Endothelial cell of umbilical vein (primary cell): ENCODE data around the gene ZDHHC9. TPM values are rescaled to one million over a fixed set of nuclear protein-coding genes. Genes with fewer than 3 reads are reported as not detected.

Experiments used
- BruUV-seq: library from RNA; stranded (reverse); fragments of 400-500 nt; replicated peaks from 2 replicates; lab custom pipeline; 2021; lab: Mats Ljungman, UMichigan
- CTCF ChIA-PET: fragments of 300-600, 350-600 bp; sonication (Branson Sonifier 250); formaldehyde crosslinking; loops from one replicate; lab custom pipeline; 2021; ENCODE audit warnings: antibody characterized with exemption, inconsistent platforms; lab: Charles Lee
- POLR2A ChIA-PET: fragments of 300-600, 350-600 bp; sonication (Branson Sonifier 250); formaldehyde crosslinking; loops from one replicate; lab custom pipeline; 2021; ENCODE audit warnings: antibody characterized with exemption, inconsistent platforms; lab: Charles Lee
- DNase-seq: peaks from one replicate; pipeline ENCODE4 v3.0.0-alpha.2; 2011; ENCODE audit warnings: low read depth, low spot score
- FAIRE-seq: peaks from 2 replicates; lab custom pipeline; 2011; peaks lifted over from hg19 to GRCh38; lab: Jason Lieb, UNC
- H2AFZ ChIP-seq: 2 replicates; pipeline ENCODE4 v1.6.0; 2012; ENCODE audit warnings: low read depth, low read length, control low read depth, inconsistent platforms
- H3K27ac ChIP-seq: 2 replicates; pipeline ENCODE4 v1.5.1; 2011; ENCODE audit warnings: low read depth, mild to moderate bottlenecking, control low read depth, low read length, moderate library complexity; ENCODE audit not compliant: insufficient read depth
- H3K27me3 ChIP-seq, 2 experiments: 2 replicates each; pipeline versions ENCODE4 v1.6.0 to v1.6.1; 2011; ENCODE audit warnings: low read length in 2 of 2, mixed read lengths in 1 of 2; ENCODE audit not compliant: control insufficient read depth in 2 of 2, insufficient read depth in 2 of 2
- H3K36me3 ChIP-seq, 2 experiments: 2 replicates in 1 of 2; 3 replicates in 1 of 2; pipeline ENCODE4 v1.5.1; 2011; ENCODE audit warnings: low read length in 2 of 2, mild to moderate bottlenecking in 1 of 2, moderate library complexity in 1 of 2; ENCODE audit not compliant: control insufficient read depth in 2 of 2, insufficient read depth in 2 of 2; ENCODE audit errors: extremely low read depth in 1 of 2
- H3K4me1 ChIP-seq: 3 replicates; pipeline ENCODE4 v1.5.1; 2011; ENCODE audit warnings: mild to moderate bottlenecking, low read length; ENCODE audit not compliant: control insufficient read depth, insufficient read depth; ENCODE audit errors: extremely low read depth
- H3K4me2 ChIP-seq: 2 replicates; pipeline ENCODE4 v1.6.1; 2011; ENCODE audit warnings: low read length, control low read depth, mixed read lengths; ENCODE audit not compliant: insufficient read depth
- H3K4me3 ChIP-seq, 3 experiments: fragments of 200-600 bp in 1 of 3; sonication (generic), shearing (Covaris generic) in 1 of 3; replicated peaks in 1 of 3; 2 replicates each; pipeline ENCODE4 v1.5.1; 2011 to 2016; ENCODE audit warnings: control low read depth in 3 of 3, low read length in 3 of 3, mild to moderate bottlenecking in 2 of 3, inconsistent platforms in 1 of 3, low read depth in 1 of 3, moderate library complexity in 1 of 3; ENCODE audit not compliant: insufficient read depth in 1 of 3
- H3K79me2 ChIP-seq: 2 replicates; pipeline ENCODE4 v1.6.0; 2012; ENCODE audit warnings: low read length, inconsistent platforms; ENCODE audit not compliant: control insufficient read depth, insufficient read depth
- H3K9ac ChIP-seq: replicated peaks from 2 replicates; pipeline ENCODE3; 2011; ENCODE audit warnings: low read length, control low read depth; ENCODE audit not compliant: insufficient read depth; ENCODE audit errors: extremely low read depth
- H3K9me1 ChIP-seq: replicated peaks from 3 replicates; pipeline ENCODE4 v1.6.0; 2011; ENCODE audit warnings: mild to moderate bottlenecking, low read length; ENCODE audit not compliant: control insufficient read depth, insufficient read depth; ENCODE audit errors: extremely low read depth
- H3K9me3 ChIP-seq: replicated peaks from 2 replicates; pipeline ENCODE4 v1.5.1; 2012; ENCODE audit warnings: low read length, inconsistent platforms; ENCODE audit not compliant: control insufficient read depth, insufficient read depth
- H4K20me1 ChIP-seq: replicated peaks from 2 replicates; pipeline ENCODE3; 2011; ENCODE audit warnings: mild to moderate bottlenecking, low read length; ENCODE audit not compliant: control insufficient read depth, insufficient read depth; ENCODE audit errors: extremely low read depth
- CTCF ChIP-seq, 2 donors: IDR thresholded peaks; 1 replicate in 1 of 2; 2 replicates in 1 of 2; pipeline ENCODE4 v1.5.1; 2011; ENCODE audit warnings: low read length in 2 of 2, mild to moderate bottlenecking in 2 of 2, moderate library complexity in 2 of 2, control low read depth in 1 of 2, inconsistent platforms in 1 of 2, low read depth in 1 of 2; ENCODE audit not compliant: insufficient read depth in 1 of 2; ENCODE audit errors: extremely low read depth in 1 of 2
- EZH2 ChIP-seq: IDR thresholded peaks from 2 replicates; pipeline ENCODE4 v1.6.1; 2012; ENCODE audit warnings: borderline replicate concordance, low read depth, mild to moderate bottlenecking, moderate library complexity, low read length, inconsistent platforms; ENCODE audit not compliant: severe bottlenecking
- FOS ChIP-seq: IDR thresholded peaks from 2 replicates; pipeline ENCODE4 v1.6.1; 2011; ENCODE audit warnings: mild to moderate bottlenecking, low read length, moderate library complexity, borderline replicate concordance; ENCODE audit not compliant: insufficient read depth
- GATA2 ChIP-seq: IDR thresholded peaks from 2 replicates; pipeline ENCODE4 v1.7.0; 2011; ENCODE audit warnings: low read depth, mild to moderate bottlenecking, moderate library complexity, mixed read lengths, low read length; ENCODE audit not compliant: insufficient read length, insufficient read depth
- JUN ChIP-seq: IDR thresholded peaks from 2 replicates; pipeline ENCODE4 v1.6.1; 2011; ENCODE audit warnings: borderline replicate concordance, low read depth; ENCODE audit not compliant: insufficient read length, insufficient read depth
- MAX ChIP-seq: IDR thresholded peaks from 2 replicates; pipeline ENCODE4 v1.6.1; 2011; ENCODE audit not compliant: insufficient read depth, insufficient read length
- MYC ChIP-seq: IDR thresholded peaks from one replicate; pipeline ENCODE4 v1.6.1; 2011; ENCODE audit warnings: mild to moderate bottlenecking, low read depth, low read length
- POLR2A ChIP-seq: IDR thresholded peaks from 2 replicates; pipeline ENCODE4 v1.6.1; 2012; ENCODE audit warnings: low read depth, mild to moderate bottlenecking, control low read depth, low read length
- POLR2AphosphoS5 ChIP-seq: IDR thresholded peaks from 2 replicates; pipeline ENCODE4 v1.6.1; 2012; ENCODE audit warnings: low read depth, mild to moderate bottlenecking, control low read depth, low read length, moderate library complexity; ENCODE audit not compliant: insufficient read depth
- dilution Hi-C: fragments of 300-500 bp; cut with MboI; formaldehyde crosslinking; loops from one replicate; pipeline ENCODE4 v1.15.0; 2019; ENCODE audit warnings: low sequenced_read_pairs; ENCODE audit not compliant: extremely low pct_ligation_motif_present
- intact Hi-C: fragments of 100-400 bp; cut with micrococcal nuclease; formaldehyde crosslinking; loops from one replicate; pipeline ENCODE4 v1.10.0; 2022
- polyA plus RNA-seq, 4 experiments: library from polyadenylated mRNA; depleted of rRNA in 3 of 4; stranded (reverse) in 3 of 4; unstranded in 1 of 4; fragments of >200 nt; gene quantifications; 2 replicates each; pipeline versions ENCODE4 v1.2.1 to v1.2.3, GENCODE V29; 2011 to 2012; ENCODE audit warnings: missing spikeins in 1 of 4
- total RNA-seq: library from RNA; stranded (reverse); gene quantifications from 2 replicates; pipeline ENCODE4 v1.2.3, GENCODE V29; 2021

Gene ZDHHC9
- total and polyA plus RNA-seq, 2 donors (not counting 3 experiments of a cell fraction or from before 2014, with no cell fraction given): 27.4 to 33.6 TPM

- TF ChIP-seq FOS (no peak), POLR2A (no peak), MYC (no peak), POLR2AphosphoS5 (no peak), MAX (no peak), GATA2 (no peak), JUN (no peak), CTCF (IDR thresholded peaks at IDR 0.05; ENCODE audit: extremely low read depth in 1 of 2, insufficient read depth in 1 of 2, low read depth in 1 of 2, low read length in 2 of 2) (no peak), EZH2 (no peak)
- intact Hi-C loops: no loop called here
Observed at GRCh38 chrX:129761596-129761995, 82.1 kb downstream of the ZDHHC9 start.

More at GRCh38 chrX:129761596-129761995, 82.1 kb downstream of the ZDHHC9 start:
- dilution Hi-C loops: no loop called here
- H3K9ac ChIP-seq: no peak overlapping the region
- H3K36me3 ChIP-seq: no peaks in the 10 kb centered on the region
- no peak overlapping the region for H3K4me3 ChIP-seq
- no peaks in the 10 kb centered on the region for H4K20me1 ChIP-seq
- POLR2A ChIA-PET: no interaction called here
- no peaks in the 10 kb centered on the region for H3K27me3 ChIP-seq
- H3K9me1 ChIP-seq: no peaks in the 10 kb centered on the region
- no peak overlapping the region for H3K27ac ChIP-seq
- no peak for FAIRE-seq
- H2AFZ ChIP-seq: no peak overlapping the region
- CTCF ChIA-PET: no interaction called here
- no peak for DNase-seq
- H3K9me3 ChIP-seq: no peaks in the 10 kb centered on the region
- H3K79me2 ChIP-seq: no peaks in the 10 kb centered on the region
- H3K4me2 ChIP-seq: no peak overlapping the region
- BruUV-seq: no TSS peak
- no peaks in the 10 kb centered on the region for H3K4me1 ChIP-seq
